HG03066 (cell line): ENCODE measurements around the gene GTSE1.

Source experiments
- ATAC-seq: cut with Tn5 transposase; IDR thresholded peaks from one replicate; pipeline ENCODE4 v1.9.1; 2021; ENCODE audit warnings: low read depth; ENCODE audit not compliant: unreplicated experiment

GTSE1 gene

GRCh38 chr22:46273432-46274148 lies 23.1 kb upstream of the GTSE1 start:
- no peak for ATAC-seq

GRCh38 chr22:46274381-46274780 lies 22.3 kb upstream of the GTSE1 start:
- ATAC-seq = no peak

GRCh38 chr22:46275455-46276122 lies 21.1 kb upstream of the GTSE1 start:
- no peak for ATAC-seq

DNA sequence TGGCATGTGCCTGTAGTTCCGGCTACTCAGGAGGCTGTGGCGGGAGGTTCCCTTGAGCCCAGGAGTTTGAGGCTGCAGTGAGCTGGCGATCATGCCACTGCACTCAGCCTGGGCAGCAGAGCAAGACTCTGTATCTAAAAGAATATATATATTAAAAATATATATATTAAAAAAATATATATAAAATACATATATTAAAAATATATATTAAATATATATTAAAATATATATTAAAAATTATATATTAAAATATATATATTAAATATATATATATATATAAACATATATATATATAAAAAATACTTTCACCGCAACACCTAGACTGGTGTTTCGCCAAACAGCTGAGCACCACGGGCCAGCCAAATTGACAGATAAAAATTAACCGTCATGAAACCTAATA lies 20.1 kb upstream of the GTSE1 start:
- ATAC-seq = no peak

DNA sequence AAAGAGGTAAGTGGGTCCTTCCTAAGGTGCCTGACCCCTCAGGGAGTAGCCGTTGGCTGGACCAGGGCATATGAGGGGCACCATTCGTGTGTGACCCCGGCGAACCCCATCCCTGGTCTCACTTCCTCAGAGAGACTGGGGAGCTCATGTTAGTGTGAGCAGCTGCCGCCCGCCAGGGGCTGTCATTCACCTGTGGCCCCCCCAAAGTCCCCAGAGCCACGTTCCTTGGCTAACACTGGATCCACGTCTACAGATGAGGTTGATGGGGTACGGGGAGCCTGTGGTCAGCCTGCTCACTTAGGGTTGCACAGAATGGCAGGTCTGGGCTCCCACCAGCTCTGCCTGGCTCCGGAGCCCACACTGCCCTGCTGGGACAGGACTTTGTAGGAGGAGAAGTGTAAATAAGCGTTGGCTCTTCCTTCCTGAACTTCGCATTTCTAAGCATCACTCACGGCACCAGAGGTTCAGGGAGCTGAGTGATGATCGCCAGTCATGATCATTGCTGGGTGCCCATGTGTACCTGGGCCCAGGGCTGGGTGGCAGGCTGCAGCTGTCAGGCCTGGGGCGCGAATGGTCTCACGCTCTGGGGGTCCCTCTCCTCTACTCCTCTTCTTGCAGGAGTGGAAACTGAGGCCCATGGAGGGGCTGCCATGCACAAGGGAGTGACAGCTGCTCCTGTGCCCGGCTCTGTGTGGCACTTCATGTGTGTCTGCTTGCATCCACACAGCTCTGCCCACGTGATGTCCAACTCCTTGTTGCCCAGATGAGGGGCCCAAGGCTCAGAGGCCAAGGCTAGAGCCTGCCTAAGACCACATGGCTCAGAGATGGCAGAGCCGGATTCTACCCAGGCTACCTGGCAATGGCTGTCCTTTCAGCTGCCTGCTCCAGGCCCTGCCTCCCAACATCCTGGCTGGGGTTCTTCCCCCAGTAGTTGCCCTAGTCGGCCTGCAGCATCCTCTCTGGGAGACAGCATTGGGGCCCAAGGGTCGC lies 17.7 kb upstream of the GTSE1 start:
- no peak for ATAC-seq

- ATAC-seq = no peak
Measured at GRCh38 chr22:46280063-46280817, 16.4 kb upstream of the GTSE1 start.

GRCh38 chr22:46280999-46281623 lies 15.6 kb upstream of the GTSE1 start:
- no peak for ATAC-seq

DNA sequence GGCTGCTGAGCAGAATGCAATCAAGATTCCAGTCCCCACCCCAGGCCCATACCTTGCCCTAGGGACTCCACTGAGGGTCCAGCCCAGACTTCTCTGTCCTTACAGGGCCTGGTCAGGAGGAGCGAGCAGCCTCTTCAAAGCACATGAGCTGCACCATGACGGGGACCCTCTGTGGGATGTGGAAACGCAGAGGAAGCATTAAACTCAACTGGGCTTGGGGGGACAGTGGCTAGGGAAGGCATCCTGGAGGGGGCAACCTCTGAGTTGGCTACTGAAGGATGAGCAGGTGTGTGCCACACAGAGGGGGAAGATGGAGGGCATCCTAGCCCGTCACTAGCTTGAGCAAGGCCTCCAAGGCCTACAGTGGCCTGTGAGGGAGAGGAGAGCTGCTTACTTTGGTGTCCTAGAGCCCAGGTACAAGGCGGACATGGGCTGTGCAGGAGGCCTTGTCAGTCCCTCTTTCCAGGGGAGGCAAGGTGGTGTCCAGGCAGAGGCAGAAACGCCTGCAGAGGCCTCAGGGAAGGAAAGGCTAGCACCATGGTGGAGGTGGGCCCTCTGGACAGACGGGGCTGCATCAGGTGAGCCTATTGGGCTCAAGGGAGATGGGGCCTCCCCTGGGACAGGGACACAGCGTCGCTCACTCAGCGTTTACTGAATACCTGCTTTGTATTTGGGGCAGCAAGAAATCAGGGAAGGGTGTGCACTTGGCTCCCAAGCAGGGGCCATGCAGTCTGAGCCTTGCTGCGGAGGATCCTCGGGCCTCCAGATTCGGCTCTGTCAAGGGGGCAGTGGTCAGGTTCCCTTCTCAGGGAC lies 14.6 kb upstream of the GTSE1 start:
- no peak for ATAC-seq

- ATAC-seq = no peak
Measured at GRCh38 chr22:46286006-46286405, 10.7 kb upstream of the GTSE1 start.

DNA sequence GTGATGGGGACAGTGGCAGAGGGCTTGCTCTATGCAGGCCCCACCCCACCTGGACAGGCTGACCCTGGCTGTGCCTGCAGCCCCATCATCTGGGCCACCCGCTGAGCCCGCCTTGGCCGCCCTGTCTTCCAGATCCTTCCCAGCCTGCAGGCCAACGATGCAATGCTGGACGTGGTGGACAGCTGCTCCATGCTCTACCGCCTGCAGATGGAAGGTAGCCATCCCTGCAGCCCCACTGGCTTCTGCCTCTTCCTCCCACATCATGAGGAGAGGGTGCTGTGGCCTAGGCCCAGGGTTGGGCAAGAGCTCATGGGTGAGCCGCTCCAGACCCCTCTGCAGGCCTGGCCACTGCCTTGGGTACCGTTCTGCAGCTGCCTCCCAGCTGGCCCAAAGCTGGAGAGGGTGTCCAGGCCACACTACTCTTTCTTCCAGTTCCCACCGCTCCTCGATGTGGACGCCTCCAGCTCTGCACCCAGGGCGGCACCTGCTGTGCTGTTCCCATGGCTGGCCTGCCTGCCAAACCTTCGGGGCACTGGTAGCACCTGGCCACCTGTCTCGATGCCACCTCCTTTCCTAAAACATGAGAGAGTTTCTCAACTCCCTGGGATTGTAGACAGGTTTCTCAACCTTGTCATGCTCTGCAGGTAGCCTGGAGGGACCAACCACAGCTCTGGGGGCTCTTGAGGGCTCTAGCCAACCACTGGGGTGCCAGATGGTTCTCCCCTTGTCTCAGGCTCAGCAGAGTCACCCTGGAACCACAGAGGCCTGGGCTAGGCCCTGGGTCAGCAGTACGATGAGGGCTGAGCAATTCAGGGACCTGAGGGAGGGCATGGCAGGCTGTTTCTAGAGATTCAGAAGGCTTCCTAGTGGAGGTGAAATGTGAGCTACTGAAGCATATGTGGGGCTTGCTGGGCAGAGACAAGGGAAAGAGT lies 9.5 kb upstream of the GTSE1 start:
- no peak for ATAC-seq

GRCh38 chr22:46287873-46288751 lies 8.6 kb upstream of the GTSE1 start:
- peak; percentile 68 for ATAC-seq

DNA sequence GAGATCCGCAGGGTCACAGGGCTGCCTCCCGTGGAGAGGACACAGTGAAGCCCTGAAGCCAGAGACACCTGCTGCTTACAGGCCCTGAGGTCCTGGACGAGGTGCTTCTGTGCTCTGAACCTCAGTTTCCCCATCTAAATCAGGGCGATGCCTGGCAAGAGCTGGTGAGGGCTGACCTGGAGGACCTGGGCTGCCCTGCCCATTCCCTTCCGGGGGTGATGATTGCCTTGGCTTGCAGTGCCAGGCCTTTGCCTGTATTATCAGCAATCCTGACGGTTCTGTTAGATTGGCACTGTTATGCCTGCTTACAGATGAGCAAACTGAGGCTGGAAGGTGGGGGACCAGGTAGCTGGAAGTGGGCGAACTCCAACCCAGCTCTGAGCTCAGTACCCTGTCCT lies 7.8 kb upstream of the GTSE1 start:
- ATAC-seq = no peak

GRCh38 chr22:46289244-46289891 lies 7.3 kb upstream of the GTSE1 start:
- ATAC-seq = no peak

DNA sequence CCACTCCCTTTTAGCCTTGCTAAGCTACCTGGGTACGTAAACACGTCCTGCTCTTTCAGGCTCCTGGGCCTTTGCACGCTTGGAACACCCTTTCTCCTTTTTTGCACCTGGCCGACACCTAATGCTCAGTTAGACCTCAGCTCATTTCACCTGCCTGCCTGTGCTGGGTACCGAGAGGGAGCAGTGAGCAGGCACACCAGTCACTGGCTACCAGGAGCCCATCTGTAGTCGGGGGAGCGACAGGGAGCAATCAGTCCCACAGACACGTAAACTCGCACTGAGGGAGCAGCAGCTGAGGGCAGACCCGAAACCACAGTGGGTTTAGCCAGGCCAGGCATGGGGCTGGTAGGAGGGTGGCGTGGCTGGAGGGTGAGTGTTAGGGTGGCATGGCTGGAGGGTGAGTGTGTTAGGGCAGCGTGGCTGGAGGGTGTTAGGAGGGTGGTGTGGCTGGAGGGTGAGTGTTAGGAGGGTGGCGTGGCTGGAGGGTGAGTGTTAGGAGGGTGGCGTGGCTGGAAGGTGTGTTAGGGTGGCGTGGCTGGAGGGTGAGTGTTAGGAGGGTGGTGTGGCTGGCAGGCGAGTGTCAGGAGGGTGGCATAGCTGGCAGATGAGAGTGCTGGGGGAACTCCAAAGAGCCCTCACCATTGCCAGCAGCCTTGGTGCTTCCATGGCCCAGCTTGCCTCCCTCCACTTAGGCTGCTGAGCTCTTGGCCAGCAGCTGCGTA lies 6.4 kb upstream of the GTSE1 start:
- no peak for ATAC-seq

DNA sequence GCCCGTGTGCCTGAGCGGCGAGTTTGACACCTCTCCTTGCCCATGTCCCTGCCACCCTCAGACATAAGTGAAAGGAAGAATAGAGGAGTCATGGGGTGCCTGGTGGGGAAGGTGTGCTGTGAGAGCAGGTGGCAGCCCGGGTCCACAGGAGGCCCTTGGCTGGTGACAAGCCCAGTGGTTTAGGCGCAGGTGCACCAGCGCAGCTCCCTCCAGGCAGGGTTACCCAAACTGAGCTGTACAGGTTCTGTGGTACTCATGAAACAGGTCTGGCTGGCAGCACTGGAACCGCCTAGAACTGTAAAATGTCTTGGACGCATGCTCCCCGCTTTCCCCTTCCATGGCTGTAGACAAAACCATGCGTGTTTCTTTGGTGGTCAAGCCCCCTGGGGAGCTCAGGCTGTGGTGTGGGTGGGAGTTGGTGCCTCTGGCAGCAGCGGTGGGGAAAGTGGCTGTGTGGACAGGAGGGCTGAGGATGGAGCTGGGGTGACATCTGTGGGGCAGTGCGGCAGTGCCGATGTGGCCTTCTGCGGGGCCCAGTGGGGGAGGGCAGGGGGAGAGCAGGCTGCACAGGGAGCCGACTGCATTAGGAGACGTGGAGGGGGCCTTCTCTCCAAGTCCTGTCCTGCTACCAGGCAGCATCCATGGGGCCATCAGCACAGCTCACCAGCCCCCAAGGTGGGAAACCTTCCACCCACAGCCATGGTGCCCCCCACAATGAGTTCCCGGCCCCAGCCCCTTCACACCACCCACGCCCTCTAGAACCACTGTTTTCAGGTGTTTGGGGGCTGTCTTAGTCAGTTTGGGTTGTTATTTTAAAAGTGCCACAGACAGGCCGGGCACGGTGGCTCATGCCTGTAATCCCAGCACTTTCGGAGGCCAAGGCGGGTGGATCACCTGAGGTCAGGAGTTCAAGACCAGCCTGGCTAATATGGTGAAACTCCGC lies 5.6 kb upstream of the GTSE1 start:
- ATAC-seq = no peak
